ENCODE measurements around the gene MRLN.
"Not testable (repeated sequence)": the region's sequence is repeated elsewhere in the genome, so short reads cannot be mapped to it uniquely, and the experiment has no call there.

MRLN gene

DNA sequence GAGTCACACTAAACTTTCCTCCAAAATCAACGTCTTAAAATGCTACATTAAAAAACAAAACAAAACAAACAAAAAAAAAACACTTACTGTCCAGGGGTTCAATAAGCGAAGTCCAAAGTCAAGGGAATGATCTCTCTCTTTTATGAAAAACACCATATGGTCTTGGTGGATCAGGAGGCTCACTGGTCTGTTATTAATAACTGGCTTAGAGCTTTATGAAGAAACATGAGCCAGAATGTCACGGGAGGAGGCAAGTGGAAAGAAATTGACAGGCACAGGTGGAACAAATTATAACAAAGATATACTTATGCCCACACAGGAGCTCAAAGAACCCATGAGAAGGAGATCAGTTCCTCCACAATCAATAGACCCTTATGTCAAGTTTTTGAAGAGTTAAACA, at the start of gene MRLN:
TSS of gene MRLN (minus strand) at position 189 of the 400 bp plus-strand sequence.
- DNase-seq (ENCODE audit: extremely low read depth, low read depth): no peak

GRCh38 chr10:59801171-59801570, 47.9 kb upstream of the MRLN start:
- DNase-seq (ENCODE audit: extremely low read depth, low read depth): no peak
- TF ChIP-seq, protein P1, sequence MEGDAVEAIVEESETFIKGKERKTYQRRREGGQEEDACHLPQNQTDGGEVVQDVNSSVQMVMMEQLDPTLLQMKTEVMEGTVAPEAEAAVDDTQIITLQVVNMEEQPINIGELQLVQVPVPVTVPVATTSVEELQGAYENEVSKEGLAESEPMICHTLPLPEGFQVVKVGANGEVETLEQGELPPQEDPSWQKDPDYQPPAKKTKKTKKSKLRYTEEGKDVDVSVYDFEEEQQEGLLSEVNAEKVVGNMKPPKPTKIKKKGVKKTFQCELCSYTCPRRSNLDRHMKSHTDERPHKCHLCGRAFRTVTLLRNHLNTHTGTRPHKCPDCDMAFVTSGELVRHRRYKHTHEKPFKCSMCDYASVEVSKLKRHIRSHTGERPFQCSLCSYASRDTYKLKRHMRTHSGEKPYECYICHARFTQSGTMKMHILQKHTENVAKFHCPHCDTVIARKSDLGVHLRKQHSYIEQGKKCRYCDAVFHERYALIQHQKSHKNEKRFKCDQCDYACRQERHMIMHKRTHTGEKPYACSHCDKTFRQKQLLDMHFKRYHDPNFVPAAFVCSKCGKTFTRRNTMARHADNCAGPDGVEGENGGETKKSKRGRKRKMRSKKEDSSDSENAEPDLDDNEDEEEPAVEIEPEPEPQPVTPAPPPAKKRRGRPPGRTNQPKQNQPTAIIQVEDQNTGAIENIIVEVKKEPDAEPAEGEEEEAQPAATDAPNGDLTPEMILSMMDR (IDR thresholded peaks at IDR 0.05; ENCODE audit: low read depth, low read length): no peak

More for the DNA sequence above, at the start of gene MRLN:
- TF ChIP-seq, protein P1 (IDR thresholded peaks at IDR 0.05; ENCODE audit: low read depth, low read length): no peak

DNA sequence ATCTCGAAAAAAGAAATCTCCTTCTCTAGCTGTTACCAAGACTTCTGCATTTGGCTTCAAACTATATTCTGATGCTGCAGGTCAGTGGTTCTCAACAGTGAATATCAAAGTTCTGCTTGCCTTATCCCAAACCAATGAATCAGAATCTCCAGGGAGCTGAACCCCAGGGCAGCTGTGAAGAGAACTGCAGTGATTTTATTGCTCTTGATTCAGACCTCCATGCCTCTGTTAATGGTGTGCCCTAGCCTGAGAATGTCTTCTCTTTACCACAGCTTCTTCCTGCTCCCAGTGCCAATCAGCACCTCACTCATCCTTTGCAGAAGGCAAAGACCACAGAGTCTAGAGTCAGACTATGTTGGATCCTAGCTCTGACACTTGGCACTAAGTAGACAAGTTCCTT, 46.2 kb upstream of the MRLN start:
- no peak for DNase-seq (ENCODE audit: extremely low read depth, low read depth)
- TF ChIP-seq, protein P1 (IDR thresholded peaks at IDR 0.05; ENCODE audit: low read depth, low read length): no peak

DNA sequence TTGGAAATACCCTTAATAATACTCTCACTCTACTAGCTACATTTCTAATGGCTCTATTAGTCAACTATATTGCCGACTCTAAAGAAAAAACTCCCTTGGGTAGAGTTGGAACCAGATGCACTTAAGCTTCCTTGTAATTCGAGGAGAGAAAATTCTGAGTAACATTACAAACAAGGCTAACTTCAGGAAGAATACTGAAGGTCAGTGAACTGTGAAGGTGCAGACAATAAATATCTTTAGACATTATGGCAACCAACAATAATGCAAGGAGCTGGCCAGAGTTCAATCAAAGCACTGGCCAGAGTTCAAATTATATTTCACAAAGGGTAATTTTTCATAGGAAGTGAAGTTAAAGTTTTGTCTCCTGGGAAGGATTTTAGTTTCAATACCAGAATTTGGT, 40.7 kb upstream of the MRLN start:
- TF ChIP-seq, protein P1 (IDR thresholded peaks at IDR 0.05; ENCODE audit: low read depth, low read length): no peak
- DNase-seq (ENCODE audit: extremely low read depth, low read depth): peak; percentile 7

DNA sequence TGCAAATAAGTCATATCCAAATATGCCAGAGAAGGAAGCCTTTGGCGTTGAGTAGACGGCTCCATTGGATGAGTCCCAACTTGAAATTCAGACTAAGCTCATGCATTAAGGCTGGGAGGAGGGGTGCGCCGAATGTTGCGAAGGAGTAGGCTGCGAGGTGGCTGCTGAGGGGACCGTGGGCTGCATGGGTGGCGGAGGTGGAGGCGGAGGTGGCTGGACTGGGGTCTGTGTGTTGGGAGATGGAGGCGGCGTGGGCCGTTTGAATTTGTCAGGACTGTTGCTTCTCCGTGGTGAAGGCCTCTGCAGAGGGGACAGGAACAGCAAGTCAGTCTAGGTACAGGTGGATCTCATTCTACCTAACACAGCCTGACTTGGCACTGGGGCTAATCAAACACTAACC, 39.6 kb upstream of the MRLN start:
- TF ChIP-seq, protein P1 (IDR thresholded peaks at IDR 0.05; ENCODE audit: low read depth, low read length): no peak

DNA sequence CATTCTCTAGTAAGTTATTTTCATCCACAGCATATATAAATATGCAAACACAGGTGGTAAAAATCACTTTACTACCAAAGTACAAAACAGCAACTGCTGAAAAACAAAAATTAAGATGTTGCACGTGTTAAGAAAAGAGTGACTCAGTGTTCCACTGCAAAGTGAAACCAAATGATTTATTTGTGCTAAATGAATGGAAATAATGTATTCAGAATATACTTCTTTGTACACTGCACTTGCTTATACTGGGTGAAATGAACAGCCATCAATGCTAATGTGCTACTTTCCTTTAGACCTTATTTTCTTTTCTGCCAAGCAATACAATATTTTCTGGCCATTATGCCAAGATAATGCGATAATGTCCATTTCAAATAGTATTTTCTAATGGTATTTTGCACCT, 38.3 kb upstream of the MRLN start:
- no peak for DNase-seq (ENCODE audit: extremely low read depth, low read depth)
- TF ChIP-seq, protein P1 (IDR thresholded peaks at IDR 0.05; ENCODE audit: low read depth, low read length): no peak

More for the DNA sequence above, 39.6 kb upstream of the MRLN start:
- DNase-seq (ENCODE audit: extremely low read depth, low read depth): no peak

DNA sequence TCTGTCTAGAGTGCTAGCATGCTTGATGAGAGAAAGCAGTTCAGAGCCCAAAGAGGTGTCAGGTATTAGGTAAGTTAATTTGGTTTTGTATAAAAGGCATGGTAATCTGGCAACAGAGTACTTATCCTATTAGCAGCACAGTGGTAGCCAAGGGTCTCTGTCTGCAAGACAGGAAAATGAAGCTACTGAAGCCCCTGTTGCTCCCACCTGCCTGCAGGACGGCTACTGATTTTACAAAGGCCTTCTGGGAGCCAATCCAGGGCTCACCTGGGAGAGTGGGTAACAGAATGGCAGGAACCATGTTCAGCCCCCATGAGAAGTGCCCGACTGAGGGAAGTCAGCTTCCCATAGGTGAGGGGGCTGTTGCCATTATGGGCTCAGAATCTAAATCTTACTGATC, 36.8 kb upstream of the MRLN start:
- DNase-seq (ENCODE audit: extremely low read depth, low read depth): not testable (repeated sequence)

DNA sequence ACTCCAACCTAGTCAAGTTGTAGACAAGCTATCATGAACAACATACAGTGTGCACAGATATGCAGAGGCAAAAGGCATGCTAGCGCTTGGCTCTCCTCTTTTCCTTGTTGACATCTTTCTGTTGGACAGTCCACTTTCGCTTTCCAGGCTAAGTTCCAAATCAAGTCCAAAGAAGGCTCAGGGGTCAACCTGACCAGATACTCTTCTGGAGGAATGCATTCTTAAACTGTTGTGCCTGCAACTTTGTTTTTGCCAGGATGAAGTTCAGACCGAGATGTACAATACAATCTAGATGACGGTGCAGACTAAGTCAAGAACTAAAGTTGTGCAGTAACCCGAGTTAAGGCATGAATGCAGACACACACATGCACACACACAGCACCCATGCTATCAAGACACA, 35.7 kb upstream of the MRLN start:
- DNase-seq (ENCODE audit: extremely low read depth, low read depth): not testable (repeated sequence)

- not testable (repeated sequence) for DNase-seq (ENCODE audit: extremely low read depth, low read depth)
Observed at GRCh38 chr10:59787032-59787431, 33.8 kb upstream of the MRLN start.

DNA sequence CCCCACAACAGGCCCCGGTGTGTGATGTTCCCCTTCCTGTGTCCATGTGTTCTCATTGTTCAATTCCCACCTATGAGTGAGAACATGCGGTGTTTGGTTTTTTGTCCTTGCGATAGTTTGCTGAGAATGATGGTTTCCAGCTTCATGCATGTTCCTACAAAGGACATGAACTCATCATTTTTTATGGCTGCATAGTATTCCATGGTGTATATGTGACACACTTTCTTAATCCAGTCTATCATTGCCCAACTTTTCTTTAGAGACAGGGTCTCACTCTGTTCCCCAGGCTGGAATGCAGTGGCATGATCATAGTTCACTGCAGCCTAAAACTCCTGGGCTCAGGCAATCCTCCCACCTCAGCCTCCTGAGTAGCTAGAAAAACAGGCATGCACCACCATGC, 32.2 kb upstream of the MRLN start:
- DNase-seq (ENCODE audit: extremely low read depth, low read depth): not testable (repeated sequence)
